IPS DF 6.9 (cell line): Measurements from ENCODE around the gene OR10T2.
"Not testable (repeated sequence)": the region's sequence is repeated elsewhere in the genome, so short reads cannot be mapped to it uniquely, and the experiment has no call there.

Experiments
- DNase-seq: peaks from one replicate; pipeline ENCODE4 v3.0.0-alpha.2; 2013; ENCODE audit warnings: low read depth, low spot score
- H3K27ac ChIP-seq: one replicate; pipeline ENCODE4 v1.5.1; 2013; ENCODE audit warnings: low read length, control low read depth
- H3K27me3 ChIP-seq: 2 replicates; pipeline ENCODE4 v1.6.1; 2013; ENCODE audit warnings: mild to moderate bottlenecking, low read length; ENCODE audit not compliant: control insufficient read depth, insufficient read depth
- H3K36me3 ChIP-seq: 2 replicates; pipeline ENCODE4 v1.6.1; 2013; ENCODE audit warnings: low read length; ENCODE audit not compliant: control insufficient read depth, insufficient read depth
- H3K4me1 ChIP-seq: 2 replicates; pipeline ENCODE4 v1.6.1; 2013; ENCODE audit warnings: low read length; ENCODE audit not compliant: control insufficient read depth, insufficient read depth
- H3K4me3 ChIP-seq: 2 replicates; pipeline ENCODE4 v1.5.1; 2013; ENCODE audit warnings: mild to moderate bottlenecking, low read length
- H3K9me3 ChIP-seq: 2 replicates; pipeline ENCODE4 v1.6.1; 2013; ENCODE audit warnings: low read length, inconsistent platforms; ENCODE audit not compliant: control insufficient read depth, insufficient read depth
- WGBS: extraction: QIAGEN DNeasy Blood & Tissue Kit; methylation state at CpG from one replicate; pipeline ENCODE4 v1.1.7; 2013; ENCODE audit warnings: mixed read lengths, missing lambda C conversion rate; ENCODE audit not compliant: insufficient read length, insufficient coverage; 5-methylcytosine and 5-hydroxymethylcytosine counted together

The OR10T2 gene

DNA sequence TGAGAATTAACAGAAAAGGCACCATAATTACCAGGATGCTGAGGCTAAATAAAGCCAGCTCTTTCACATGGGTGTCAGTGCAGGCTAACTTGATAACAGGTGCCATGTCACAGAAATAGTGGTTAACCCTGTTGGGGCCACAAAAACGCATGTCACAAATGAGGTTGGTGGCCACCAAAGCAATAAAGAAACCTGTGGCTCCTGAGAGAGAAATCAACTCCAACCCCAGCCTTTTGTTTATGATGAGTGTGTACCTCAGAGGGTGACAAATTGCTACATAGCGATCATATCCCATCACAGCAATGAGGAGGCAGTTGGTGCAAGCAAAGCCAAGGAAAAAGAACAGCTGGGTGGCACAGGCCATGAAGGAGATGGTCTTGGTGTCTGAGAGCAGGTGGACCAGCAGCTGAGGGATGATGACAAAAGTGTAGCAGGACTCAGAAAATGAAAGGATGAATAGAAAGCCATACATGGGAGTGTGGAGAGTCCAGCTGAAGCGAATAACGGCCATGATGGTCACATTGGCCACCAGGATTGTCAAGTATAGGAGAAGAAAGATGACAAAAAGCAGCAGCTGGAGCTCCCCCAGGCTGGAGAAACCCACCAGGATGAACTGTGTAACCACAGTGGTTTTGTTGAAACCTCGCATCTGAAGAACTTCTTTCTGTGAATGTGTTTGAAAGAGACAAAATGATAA is at the start of gene OR10T2:
OR10T2 (minus strand) TSS at position 649 of the 697 bp plus-strand sequence; CDS start at position 649, 0 bp downstream.
- no peaks in the 10 kb centered on the region for H3K4me1 ChIP-seq
- H3K9me3 ChIP-seq: no peaks in the 10 kb centered on the region
- no peak for DNase-seq
- WGBS: no CpG with 5 or more reads among the region's 5 CpGs
- no peak within 1 kb of the TSS for H3K4me3 ChIP-seq
- H3K27ac ChIP-seq: no peak within 1 kb of the TSS
- H3K27me3 ChIP-seq: no peaks in the 10 kb centered on the region
- H3K36me3 ChIP-seq: no peaks in the 10 kb centered on the region

DNA sequence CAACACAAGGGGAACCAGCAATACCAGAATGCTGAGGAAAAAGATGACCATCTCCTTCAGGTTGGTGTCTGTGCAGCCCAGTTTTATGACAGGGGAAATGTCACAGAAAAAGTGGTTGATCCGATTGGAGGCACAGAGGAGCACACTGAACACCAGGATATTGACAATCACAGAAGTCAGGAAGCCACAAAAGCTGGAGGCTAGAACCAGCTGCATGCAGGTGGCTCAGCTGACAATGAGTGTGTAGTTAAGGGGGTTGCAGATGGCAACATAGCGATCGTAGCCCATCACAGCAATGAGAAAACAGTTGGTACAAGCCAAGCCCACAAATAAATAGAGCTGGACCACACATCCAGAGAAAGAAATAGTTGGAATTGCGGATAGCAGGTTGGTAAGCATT is 46.1 kb upstream of the OR10T2 start:
- no peak for DNase-seq
- no peaks in the 10 kb centered on the region for H3K9me3 ChIP-seq
- no peaks in the 10 kb centered on the region for H3K36me3 ChIP-seq
- no peak overlapping the region for H3K27ac ChIP-seq
- H3K4me1 ChIP-seq: no peaks in the 10 kb centered on the region
- no CpG with 5 or more reads among the region's 4 CpGs for WGBS
- no peaks in the 10 kb centered on the region for H3K27me3 ChIP-seq
- H3K4me3 ChIP-seq: no peak overlapping the region

- Histone ChIP-seq H3K36me3 (no peaks in the 10 kb centered on the region), H3K9me3 (no peaks in the 10 kb centered on the region), H3K4me1 (no peaks in the 10 kb centered on the region), H3K27ac (no peak overlapping the region), H3K27me3 (no peaks in the 10 kb centered on the region), H3K4me3 (no peak overlapping the region)
- no peak for DNase-seq
- no CpG with 5 or more reads among the region's 3 CpGs for WGBS
Measured at GRCh38 chr1:158434741-158435140, 35.5 kb upstream of the OR10T2 start.

GRCh38 chr1:158430163-158430562 is 30.9 kb upstream of the OR10T2 start:
- not testable (repeated sequence) for H3K4me3 ChIP-seq, H3K27me3 ChIP-seq, H3K27ac ChIP-seq, H3K36me3 ChIP-seq, DNase-seq, H3K4me1 ChIP-seq, H3K9me3 ChIP-seq
- WGBS: no CpG with 5 or more reads among the region's 3 CpGs

DNA sequence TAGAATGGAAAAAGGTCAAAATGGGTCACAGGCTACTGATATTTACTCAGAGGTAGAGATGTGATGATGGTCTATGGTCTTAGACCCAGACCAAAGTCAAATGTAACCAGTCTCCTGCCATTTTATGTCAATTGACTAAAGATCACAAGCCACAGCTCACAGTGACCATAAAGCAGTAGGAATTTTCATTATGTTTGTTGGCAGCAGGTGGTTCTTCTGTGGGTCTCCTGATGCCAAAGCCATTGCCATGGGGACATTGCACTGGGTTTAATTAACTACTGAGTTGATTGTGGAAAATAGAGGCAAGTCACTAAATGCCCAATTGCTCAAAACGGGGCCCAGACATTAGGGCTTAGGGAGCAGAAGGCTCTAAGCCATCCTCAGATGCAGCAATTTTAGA is 26.9 kb upstream of the OR10T2 start, which contains the start of gene OR10K2:
OR10K2 (minus strand) TSS at position 101 of the 400 bp plus-strand sequence. CDS start 5,371 bp downstream, outside the sequence.
- H3K4me3 ChIP-seq: no peak within 1 kb of the TSS
- WGBS: no CpG with 5 or more reads among the region's 1 CpG
- no peaks in the 10 kb centered on the region for H3K4me1 ChIP-seq

GRCh38 chr1:158425027-158425426 is 25.8 kb upstream of the OR10T2 start:
- no peak for DNase-seq
- no peaks in the 10 kb centered on the region for H3K36me3 ChIP-seq
- no peaks in the 10 kb centered on the region for H3K9me3 ChIP-seq
- no peak overlapping the region for H3K4me3 ChIP-seq
- H3K4me1 ChIP-seq: no peaks in the 10 kb centered on the region
- no peak overlapping the region for H3K27ac ChIP-seq
- H3K27me3 ChIP-seq: no peaks in the 10 kb centered on the region

More for the DNA sequence above, 26.9 kb upstream of the OR10T2 start, which contains the start of gene OR10K2:
- Histone ChIP-seq H3K9me3 (no peaks in the 10 kb centered on the region), H3K27ac (no peak within 1 kb of the TSS), H3K27me3 (no peaks in the 10 kb centered on the region), H3K36me3 (no peaks in the 10 kb centered on the region)
- no peak for DNase-seq

- no peaks in the 10 kb centered on the region for H3K36me3 ChIP-seq
- no peaks in the 10 kb centered on the region for H3K9me3 ChIP-seq
- H3K4me3 ChIP-seq: no peak overlapping the region
- H3K27ac ChIP-seq: no peak overlapping the region
- no peaks in the 10 kb centered on the region for H3K27me3 ChIP-seq
- peak; percentile 5 for DNase-seq
- no peaks in the 10 kb centered on the region for H3K4me1 ChIP-seq
Measured at GRCh38 chr1:158422212-158422611, 22.9 kb upstream of the OR10T2 start.

DNA sequence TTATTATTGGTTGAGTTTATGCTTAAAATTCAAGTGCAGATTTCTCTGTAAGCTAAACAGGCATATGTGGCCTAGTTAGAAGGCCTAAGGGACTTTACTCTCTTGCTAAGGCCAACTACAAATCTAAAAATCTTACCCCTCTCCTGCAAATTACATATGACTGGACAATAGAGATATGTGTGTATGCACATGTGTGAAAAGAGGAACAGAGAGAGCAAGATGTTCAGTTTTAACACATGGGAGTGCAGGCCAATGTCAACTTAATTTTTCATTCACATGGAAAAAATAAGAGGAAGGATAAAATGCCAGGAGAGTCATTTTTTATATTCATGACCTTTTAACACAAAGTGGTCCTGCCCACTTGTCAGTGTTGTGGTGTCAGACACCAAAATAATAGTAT is 18.3 kb upstream of the OR10T2 start:
- Histone ChIP-seq H3K36me3 (no peaks in the 10 kb centered on the region), H3K27ac (no peak overlapping the region), H3K27me3 (no peaks in the 10 kb centered on the region), H3K4me1 (no peaks in the 10 kb centered on the region), H3K9me3 (no peaks in the 10 kb centered on the region), H3K4me3 (no peak overlapping the region)
- no peak for DNase-seq

- H3K4me3 ChIP-seq: no peak overlapping the region
- H3K9me3 ChIP-seq: no peaks in the 10 kb centered on the region; the same call in 1 of the 2 replicates
- DNase-seq: no peak
- no peak overlapping the region for H3K27ac ChIP-seq
- H3K27me3 ChIP-seq: no peaks in the 10 kb centered on the region
- no CpG with 5 or more reads among the region's 4 CpGs for WGBS
- no peaks in the 10 kb centered on the region for H3K4me1 ChIP-seq
- H3K36me3 ChIP-seq: no peaks in the 10 kb centered on the region
Measured at GRCh38 chr1:158414651-158415345, 15.5 kb upstream of the OR10T2 start.

- Histone ChIP-seq H3K4me1 (no peaks in the 10 kb centered on the region), H3K9me3 (no peaks in the 10 kb centered on the region; the same call in 1 of the 2 replicates), H3K27ac (no peak overlapping the region), H3K4me3 (no peak overlapping the region), H3K27me3 (no peaks in the 10 kb centered on the region), H3K36me3 (no peaks in the 10 kb centered on the region)
- whole genome bisulfite sequencing: no CpG with 5 or more reads among the region's 5 CpGs
- DNase-seq: no peak
Measured at GRCh38 chr1:158407092-158407491, 7.8 kb upstream of the OR10T2 start.

- H3K36me3 ChIP-seq: no peaks in the 10 kb centered on the region
- no CpG with 5 or more reads among the region's 3 CpGs for WGBS
- DNase-seq: no peak
- H3K9me3 ChIP-seq: no peaks in the 10 kb centered on the region
- H3K4me1 ChIP-seq: no peaks in the 10 kb centered on the region
- no peaks in the 10 kb centered on the region for H3K27me3 ChIP-seq
- H3K4me3 ChIP-seq: no peak overlapping the region
- no peak overlapping the region for H3K27ac ChIP-seq
Measured at GRCh38 chr1:158400871-158401270, 1.6 kb upstream of the OR10T2 start.
